NCI-H524 treated with DMSO at 0.1 percent for 48 hours (cell line): ENCODE measurements around the gene DNAI2.

ENCODE experiments used
- DNase-seq: peaks from one replicate; lab custom pipeline; 2025; lab: John Stamatoyannopoulos, UW

Gene DNAI2

DNA sequence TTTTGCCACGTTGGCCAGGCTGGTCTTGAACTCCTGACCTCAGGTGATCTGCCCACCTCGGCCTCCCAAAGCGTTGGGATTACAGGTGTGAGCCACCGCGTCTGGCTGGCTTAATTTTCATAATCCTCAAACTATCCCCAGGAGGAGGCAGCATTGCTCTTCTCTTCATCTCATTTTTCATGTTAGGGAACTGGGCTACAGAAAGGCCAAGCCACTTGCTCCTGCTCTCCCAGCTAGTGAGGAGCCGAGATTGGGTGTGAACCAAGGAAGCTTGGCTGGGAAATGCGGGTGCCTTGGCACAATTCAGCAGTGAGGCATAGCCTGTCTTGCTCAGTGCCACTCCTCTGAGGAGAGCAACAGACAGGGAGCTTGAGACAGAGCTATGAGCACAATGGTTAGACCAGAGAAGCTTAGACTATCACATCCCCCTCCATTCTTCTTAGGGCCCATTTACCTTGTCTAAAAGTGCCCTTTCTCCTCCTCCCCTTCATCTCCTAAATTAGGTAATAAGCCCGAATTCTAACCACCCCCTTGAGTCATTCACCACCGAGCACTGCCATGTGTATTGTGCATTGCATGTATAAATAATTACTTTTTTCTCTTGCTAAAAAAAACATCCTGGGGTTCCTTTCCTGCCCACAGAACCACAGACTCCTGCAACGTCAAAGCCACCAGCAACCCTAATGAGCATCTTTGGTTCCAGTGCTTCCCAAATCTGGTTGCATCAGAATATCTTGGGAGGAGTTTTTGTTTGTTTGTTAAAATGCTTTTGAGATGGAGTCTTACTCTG is 32.0 kb downstream of the DNAI2 start:
- DNase-seq: peak; percentile 75

DNA sequence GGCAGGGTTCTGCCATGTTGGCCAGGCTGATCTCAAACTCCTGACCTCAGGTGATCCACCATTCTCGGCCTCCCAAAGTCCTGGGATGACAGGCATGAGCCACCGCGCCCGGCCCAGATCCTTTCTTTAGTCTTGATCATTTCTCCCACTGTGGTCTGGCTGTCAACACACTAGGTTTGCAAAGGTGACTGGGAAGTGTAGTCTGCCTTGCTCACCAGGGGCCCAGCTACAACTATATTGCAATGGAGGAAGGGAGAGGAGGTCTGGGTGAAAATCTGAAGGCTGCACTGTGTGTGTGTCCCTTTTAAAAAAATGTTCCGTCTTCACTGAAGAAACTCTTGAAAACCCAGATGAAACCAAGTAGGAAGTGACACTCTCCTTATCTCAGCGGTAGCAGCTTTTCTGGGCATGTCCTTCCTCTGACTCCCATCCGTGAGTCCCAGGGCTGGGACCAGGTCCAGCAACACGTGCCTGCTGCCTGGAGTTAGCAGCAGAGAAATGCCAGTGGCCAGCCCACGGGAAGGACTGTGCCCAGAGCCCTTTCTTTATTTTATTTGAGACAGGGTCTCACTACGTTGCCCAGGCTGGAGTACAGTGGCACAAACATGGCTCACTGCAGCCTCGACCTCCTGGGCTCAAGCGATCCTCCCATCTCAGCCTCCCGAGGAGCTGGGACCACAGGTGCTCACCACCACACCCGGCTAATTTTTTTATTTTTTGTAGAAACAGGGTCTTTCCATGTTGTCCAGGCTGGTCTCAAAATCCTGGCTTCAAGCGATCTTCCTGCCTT is 34.1 kb downstream of the DNAI2 start:
- no peak for DNase-seq

DNA sequence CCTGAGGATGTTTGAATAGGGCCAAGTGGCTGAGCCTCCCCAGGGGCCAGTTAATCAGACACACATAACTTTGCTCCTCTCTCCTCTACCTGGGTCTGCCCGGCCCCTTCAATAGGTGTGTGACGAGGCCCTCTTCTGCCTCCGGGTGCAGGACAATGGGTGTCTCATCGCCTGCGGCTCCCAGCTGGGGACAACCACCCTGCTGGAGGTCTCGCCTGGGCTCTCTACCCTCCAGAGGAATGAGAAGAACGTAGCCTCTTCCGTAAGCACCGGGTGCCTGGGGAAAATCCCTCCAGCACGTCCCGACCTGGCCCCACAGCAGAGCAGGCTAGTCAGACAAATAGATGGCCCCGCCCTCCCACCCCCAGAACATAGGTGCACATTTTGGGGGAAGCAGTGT is 35.9 kb downstream of the DNAI2 start:
- DNase-seq: no peak

DNA sequence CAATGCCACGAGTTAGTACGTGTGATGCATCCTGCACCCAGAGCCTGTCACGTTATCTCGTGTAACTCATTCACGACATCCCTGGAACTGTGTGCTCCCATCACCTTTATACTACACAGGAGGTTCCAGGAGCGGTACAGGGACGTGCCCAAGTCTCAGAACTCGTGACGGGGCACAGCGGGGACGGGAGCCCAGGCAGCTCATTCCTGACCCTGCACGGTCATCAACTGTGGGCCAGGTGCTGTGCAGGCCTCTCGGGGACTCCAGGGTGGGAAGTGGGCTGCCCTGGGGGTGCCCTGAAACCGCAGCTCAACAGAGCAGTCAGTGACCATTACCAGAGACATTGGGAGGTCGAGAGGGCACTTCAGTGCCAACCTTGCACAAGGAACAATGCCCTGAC is 40.8 kb downstream of the DNAI2 start:
- no peak for DNase-seq

DNA sequence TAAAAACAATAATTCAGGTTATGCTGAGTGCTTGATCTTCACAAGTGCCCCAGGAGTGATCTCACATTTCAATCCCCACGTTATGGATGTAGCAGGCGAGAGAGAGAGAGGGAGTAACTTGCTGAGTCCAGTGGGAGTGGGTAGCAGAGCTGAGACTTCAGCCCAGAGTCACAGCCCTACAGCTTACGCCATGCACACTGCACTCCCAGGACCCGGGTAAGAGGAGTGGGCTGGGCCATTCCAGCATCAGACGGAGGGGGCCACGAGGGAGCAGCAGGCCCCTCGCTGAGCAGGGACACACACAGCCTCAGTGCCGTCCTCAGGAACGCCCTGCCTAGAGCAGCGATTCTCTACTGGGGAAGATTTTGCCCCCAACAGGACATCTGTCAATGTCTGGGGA is 42.2 kb downstream of the DNAI2 start:
- DNase-seq: peak; percentile 98

DNA sequence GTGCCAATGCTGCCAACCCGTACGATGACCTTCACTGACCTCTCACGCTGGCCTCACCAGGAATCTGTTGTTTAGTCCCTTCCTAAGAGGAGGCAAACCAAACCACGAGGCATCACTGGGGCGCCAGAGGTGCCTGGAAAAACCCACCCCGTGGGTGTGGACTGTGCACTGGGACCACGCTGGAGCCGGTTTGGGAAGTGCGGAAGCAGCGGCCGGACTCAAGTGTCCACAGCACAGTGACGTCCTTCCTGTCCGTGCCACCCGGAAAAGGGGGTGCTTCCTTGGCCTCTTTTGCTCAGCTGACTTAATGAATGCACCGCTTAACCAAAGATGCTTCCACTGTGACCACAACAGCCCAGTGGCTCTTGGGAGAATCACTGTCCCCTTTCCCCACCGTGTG is 43.0 kb downstream of the DNAI2 start:
- no peak for DNase-seq

DNA sequence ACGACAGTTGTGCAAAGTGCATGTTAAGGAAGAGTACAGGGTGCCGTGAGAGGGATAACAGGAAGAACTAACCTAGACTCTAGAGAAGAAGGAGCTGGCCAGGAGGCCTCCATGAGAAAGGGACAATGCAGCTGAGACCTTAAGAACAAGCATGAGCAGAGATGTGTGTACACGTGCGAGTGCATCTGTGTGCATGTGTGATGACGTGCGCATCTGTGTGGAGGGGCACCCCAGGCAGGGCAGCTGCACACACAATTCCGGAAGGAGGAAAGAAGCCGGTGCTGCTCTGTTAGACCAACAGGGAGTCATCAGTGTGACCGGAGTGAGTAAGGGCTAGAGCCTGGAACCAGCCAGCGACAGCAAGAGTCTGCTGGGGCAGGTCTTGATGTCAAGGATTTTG is 44.4 kb downstream of the DNAI2 start:
- no peak for DNase-seq

DNA sequence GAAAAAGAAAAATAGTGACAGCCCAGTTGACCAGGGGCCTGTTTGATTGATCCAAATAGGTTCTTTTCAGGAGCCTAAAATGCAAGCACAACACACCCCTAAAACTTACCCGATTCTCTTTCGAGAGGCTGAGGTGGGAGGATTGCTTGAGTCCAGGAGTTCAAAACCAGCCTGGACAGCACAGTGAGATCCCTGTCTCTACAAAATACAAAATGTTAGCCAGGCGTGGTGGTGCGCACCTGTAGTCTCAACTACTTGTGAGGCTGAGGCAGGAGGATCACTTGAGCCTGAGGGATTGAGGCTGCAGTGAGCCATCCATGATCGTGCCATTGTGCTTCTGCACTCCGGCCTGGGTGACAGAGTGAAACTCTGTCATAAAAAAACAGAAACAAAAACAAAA is 50.5 kb downstream of the DNAI2 start:
- no peak for DNase-seq

DNA sequence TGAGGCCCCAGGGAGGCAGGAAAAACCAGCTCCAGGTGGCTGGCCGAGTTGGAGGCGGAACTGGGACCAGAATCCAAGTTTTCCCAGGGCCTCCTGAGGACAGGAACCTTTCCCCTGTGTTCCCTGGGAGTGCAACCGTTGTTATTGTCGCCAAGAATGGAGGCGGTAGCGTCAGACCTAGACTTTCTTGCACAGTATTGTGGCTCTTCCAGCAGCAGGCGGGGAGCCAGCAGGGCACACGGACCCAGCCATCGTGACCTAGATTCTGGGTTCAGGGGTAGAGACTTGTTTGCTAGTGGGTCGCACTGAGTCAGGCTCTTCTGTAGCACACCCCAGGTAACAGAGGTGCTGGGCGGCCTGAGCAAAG is 51.3 kb downstream of the DNAI2 start:
- DNase-seq: no peak

DNA sequence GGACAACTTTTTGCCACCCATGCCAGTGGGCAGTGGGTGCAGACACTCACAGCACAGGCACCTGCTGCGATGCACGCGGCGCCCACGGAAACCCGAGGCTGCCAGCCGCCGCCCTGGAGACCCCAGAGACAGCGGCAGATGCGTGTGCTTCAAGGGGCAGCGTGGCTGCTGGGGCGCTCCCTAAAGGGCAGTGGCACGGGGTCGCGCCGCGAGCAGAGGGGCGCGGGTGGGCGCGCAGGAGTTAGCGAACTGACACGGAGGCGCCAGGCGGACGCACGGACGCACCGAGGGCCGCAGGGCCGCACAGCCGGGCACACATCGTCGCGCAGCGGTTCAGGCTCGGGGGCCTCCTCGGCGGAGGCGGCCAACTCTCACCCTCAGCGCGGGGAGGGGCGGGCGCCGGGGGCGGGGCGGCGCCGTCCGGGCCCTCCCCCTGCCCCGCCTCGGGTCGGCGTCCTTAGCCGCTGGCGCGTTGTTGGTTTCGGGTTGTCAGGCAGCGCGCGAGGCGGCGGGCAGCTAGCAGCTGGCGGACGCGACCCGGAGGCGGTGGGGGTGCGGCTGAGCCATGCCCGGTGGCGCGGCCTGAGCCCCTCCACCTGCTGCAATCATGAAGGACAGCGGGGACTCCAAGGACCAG is 51.8 kb downstream of the DNAI2 start, which contains the start of gene KIF19:
TSS of gene KIF19 (plus strand) at position 484 of the 637 bp plus-strand sequence. CDS start at position 608, 124 bp downstream.
- no peak for DNase-seq

DNA sequence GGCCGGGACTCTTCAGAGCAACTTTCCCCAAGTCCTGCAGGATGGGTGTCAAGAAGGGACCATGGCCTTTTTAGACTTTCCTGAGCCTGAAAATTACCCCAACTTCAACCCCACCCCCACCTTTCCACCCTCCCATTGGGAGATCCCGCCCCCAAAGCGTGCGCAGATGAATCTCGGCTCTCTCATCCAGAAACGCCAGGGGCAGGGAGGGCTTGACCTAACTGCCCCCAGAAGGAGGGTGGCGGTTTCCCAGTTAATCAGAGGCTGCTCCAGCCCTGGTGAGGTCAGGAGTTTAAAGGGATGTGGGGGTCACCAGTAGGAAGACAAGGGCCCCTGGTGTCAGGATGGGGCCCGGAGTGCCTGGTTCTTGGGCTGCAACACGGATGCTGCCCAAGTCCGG is 52.5 kb downstream of the DNAI2 start:
- DNase-seq: no peak

DNA sequence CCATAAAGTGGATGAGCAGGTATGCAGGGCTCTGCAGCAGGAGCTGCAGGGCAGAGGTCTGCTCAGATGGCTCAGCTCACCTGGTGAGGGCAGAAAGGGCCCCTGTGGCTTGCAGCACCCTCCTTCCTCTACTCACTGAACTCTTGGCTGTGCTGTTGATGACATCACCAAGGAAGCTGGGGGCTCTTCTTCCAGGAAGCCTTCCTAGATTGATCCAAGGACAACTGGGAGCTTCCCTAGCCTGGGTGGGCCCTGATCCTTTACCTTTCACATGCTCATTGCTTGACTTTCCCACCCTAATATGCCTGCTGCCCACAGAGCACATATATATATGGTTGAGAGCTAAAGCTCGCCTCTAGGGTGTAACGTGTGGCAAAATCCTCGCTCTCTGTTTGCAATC is 54.5 kb downstream of the DNAI2 start:
- DNase-seq: no peak

DNA sequence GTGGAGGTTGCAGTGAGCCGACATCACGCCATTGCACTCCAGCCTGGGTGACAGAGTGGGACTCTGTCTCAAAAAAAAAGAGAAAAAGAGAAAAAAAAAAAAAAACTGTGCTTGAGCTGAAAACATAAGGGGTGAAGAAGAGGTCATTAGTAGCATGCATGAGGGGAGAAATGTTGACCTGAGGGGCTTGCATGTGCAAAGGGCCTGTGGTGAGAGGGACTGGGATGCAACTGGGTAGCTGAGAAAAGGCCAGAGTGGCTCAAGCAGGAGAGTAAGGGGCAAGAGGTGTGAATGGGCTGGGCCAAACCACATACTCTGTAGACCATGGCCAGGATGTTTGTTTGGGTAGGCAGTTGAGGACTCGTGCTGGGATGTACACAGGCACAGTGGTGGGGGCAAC is 55.3 kb downstream of the DNAI2 start:
- no peak for DNase-seq

DNA sequence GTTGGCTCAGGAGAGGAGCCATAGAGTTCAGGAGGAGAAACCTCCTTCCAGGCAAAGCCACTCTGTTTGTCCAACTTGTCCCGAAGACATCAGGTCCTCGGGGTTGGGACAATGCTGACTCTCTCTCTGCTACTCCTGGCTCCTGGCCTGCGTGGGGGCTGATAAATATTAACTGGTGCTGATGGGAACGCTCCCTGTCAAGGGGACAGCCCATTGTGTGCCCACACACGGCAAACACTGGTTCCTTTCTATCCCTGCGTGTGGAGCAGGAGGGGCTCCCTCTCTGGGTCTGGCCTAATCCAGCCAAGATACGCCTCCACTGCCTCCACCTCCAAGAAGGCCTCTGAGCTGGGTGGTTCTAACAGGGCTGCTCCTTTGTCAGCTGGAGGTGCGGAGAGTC is 56.4 kb downstream of the DNAI2 start:
- no peak for DNase-seq

DNA sequence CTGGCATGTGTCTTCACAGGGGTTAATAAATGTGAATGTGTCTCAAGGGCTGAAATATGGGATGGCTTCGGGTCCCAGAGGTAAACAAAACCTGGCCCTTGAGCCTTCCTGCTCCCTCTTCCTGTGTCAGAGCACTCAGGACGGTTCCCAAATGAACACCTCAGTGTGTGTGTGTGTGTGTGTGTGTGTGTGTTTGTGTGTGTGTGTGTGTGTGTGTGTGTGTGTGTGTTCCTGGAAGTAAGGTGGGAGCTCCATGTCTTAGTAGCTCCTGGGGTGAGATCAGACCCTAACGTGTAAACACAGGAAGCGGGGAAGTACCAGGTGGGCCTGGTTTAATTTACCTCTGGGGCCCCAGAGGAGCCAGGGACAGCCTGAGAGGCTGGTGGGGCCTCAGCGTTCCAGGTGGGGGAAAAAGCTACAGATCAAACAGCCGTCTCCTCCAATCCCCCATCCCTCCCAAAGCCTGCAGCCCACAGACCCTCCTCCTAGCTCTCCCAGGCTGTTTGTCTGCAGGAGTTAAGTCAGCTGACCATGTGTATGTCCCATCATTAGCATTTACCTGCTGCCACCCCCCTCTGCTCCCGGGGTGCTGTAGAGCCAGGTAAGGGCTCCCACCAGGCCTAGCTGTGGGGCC is 58.1 kb downstream of the DNAI2 start:
- DNase-seq: no peak

DNA sequence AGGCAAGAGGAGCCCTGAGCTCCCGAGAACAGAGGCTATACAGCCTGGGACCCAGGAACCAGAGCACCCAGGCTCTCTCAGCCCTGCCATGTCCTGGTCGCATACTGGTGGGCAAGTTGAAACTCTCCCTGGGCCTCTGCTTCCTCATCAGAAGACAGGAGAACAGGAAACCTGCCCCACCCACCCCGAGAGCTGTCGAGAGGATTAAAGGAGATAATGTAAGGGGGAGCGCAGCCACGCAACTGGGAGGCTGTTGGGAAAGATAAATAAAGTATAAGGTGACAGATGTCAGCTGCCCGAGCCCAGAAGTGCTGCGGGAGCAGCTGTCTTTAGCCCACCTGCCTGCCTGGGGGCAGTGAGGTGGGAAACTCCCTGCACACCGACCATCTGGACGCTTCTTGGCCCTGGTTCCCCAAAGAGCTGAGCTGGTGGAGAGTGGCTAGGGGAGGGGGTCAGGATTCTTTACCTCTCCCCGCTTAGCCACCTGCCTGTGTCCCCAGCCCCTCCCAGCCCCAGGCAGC is 58.8 kb downstream of the DNAI2 start:
- DNase-seq: peak; percentile 100

DNA sequence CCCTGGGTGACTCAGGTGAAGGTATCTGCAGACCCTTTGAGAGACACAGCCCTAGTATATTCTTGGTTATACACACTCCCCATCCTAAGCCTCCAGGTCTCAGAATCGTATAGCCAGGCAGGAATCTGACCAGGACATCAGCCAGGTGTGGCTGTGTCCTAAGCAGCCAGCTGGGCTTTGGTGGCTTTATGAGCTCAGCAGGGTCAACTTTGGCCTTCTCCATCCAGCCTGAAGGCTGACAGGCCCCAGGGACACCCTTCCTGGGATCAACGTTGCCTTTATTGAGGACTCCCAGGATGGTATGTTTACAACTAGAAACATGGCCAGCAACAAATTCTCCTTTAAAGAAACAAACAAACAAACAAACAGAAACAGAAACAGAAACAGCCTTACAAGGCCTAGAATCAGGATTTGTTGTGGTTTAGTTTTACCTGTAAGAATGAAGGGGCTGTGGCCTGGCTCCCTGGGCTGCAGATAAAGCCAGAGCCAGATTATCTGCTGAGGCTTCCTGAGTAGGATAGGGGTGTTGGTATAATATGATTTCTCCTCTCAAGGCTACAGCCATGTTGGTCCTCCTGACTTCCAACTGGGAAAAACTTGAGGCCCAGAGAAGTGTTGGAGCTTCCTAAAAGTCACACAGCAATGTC is 60.5 kb downstream of the DNAI2 start:
- DNase-seq: no peak

DNA sequence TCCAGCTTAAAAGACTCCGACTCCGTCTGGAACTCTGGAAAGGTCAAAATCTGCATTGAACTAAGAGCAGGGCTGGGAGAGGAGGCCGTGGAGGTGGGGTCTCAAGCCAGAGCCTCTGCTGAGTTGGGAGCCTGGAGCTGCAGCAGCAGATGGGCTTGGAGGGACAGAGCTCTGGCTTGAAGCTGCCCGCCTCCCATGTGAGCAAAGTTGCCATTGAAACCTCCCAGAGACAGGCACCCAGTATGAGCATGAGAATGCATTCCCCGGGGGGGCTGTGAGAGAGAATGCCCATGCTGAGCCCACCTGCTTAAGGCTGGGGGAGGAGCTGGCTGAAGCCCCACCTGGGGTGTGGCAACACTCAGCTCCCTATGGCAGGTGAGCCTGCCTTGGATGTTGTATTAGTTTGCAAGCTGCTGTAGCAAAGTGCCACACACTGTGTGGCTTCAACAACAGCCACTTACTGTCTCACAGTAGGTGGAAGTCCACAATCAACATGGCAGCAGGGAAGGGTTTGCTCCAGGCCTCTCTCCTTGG is 61.6 kb downstream of the DNAI2 start:
- DNase-seq: no peak

DNA sequence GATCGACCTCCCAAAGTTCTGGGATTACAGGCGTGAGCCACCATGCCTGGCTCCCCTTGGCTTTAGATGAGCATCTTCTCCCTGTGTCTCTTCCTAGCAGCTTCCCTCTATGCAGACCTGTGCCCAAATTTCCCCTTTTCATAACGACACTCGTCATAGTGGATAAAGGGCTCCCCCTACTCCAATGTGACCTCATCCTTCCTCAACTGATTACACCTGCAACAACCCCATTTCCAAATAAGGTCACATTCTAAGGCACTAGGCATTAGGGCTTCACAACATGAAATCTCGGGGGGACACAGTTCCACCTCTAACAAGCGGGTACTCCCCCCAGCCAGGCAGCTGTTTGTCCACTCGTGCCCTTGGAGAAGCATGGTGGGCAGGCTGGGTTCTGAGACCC is 62.3 kb downstream of the DNAI2 start:
- DNase-seq: no peak

DNA sequence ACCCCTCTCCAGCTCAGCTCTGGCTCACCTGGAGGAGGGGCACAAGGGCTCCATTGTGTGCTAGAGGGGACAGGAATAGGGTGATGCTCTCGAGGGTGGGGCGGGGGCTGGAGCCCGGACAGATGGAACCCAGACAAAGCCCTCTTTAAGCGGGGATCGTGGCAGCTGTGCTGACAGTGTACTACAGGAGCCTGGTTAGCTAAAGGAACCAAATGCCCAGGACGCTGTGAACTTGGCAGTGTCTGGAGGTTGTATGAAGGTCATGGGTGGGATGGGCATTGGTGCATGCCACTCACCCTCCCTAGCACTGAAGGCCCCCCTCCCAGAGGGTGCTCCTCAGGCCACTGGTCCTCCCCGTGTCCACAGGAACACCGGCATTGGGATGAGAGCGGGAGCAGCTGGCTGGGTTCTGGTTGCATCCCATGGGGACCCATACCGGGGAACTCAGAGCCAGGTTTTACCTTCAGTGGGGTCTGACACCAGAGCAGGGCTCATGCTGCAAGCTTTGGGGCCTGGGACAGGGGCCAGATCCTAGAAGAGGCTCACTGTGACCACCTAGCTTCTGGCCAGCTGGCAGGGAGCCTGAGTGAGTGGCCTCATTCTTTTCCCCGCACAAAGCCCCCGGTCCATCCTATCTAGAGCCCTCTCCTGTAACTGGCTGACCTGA is 63.9 kb downstream of the DNAI2 start:
- peak; percentile 97 for DNase-seq
